ENCODE measurements around the gene IL9.

IL9 gene

GRCh38 chr5:135898651-135899050 lies 3.0 kb upstream of the IL9 start:
- no peak for DNase-seq
- in situ Hi-C loops (cut with HindIII; ENCODE audit: low pct_ligation_motif_present, low pct_unique_long_range_greater_than_20kb, low sequenced_read_pairs), result no loop called here

GRCh38 chr5:135894789-135895188 lies 852 bp downstream of the IL9 start:
- DNase-seq, result no peak
- in situ Hi-C loops (cut with HindIII; ENCODE audit: low pct_ligation_motif_present, low pct_unique_long_range_greater_than_20kb, low sequenced_read_pairs), result no loop called here

- DNase-seq, result no peak
- in situ Hi-C loops (cut with HindIII; ENCODE audit: low pct_ligation_motif_present, low pct_unique_long_range_greater_than_20kb, low sequenced_read_pairs), result no loop called here
Observed at GRCh38 chr5:135894276-135894675, 1.4 kb downstream of the IL9 start.

GRCh38 chr5:135891791-135892190 lies 3.9 kb downstream of the IL9 start:
- in situ Hi-C loops (cut with HindIII; ENCODE audit: low pct_ligation_motif_present, low pct_unique_long_range_greater_than_20kb, low sequenced_read_pairs), result no loop called here
- no peak for DNase-seq

GRCh38 chr5:135891268-135891667 lies 4.4 kb downstream of the IL9 start:
- in situ Hi-C loops (cut with HindIII; ENCODE audit: low pct_ligation_motif_present, low pct_unique_long_range_greater_than_20kb, low sequenced_read_pairs), result no loop called here
- DNase-seq, result no peak

- in situ Hi-C loops (cut with HindIII; ENCODE audit: low pct_ligation_motif_present, low pct_unique_long_range_greater_than_20kb, low sequenced_read_pairs), result no loop called here
- DNase-seq, result no peak
Observed at GRCh38 chr5:135890867-135891266, 4.8 kb downstream of the IL9 start.

GRCh38 chr5:135890296-135890695 lies 5.3 kb downstream of the IL9 start:
- DNase-seq, result no peak
- in situ Hi-C loops (cut with HindIII; ENCODE audit: low pct_ligation_motif_present, low pct_unique_long_range_greater_than_20kb, low sequenced_read_pairs), result no loop called here

GRCh38 chr5:135887881-135888614 lies 7.6 kb downstream of the IL9 start:
- no peak for DNase-seq
- in situ Hi-C loops (cut with HindIII; ENCODE audit: low pct_ligation_motif_present, low pct_unique_long_range_greater_than_20kb, low sequenced_read_pairs), result no loop called here

- in situ Hi-C loops (cut with HindIII; ENCODE audit: low pct_ligation_motif_present, low pct_unique_long_range_greater_than_20kb, low sequenced_read_pairs), result no loop called here
- DNase-seq, result peak; percentile 66
Observed at GRCh38 chr5:135887447-135887864, 8.2 kb downstream of the IL9 start.

- in situ Hi-C loops (cut with HindIII; ENCODE audit: low pct_ligation_motif_present, low pct_unique_long_range_greater_than_20kb, low sequenced_read_pairs), result no loop called here
- DNase-seq, result no peak
Observed at GRCh38 chr5:135886136-135886535, 9.5 kb downstream of the IL9 start.

GRCh38 chr5:135885031-135885430 lies 10.6 kb downstream of the IL9 start:
- in situ Hi-C loops (cut with HindIII; ENCODE audit: low pct_ligation_motif_present, low pct_unique_long_range_greater_than_20kb, low sequenced_read_pairs), result no loop called here
- no peak for DNase-seq

- DNase-seq, result no peak
- in situ Hi-C loops (cut with HindIII; ENCODE audit: low pct_ligation_motif_present, low pct_unique_long_range_greater_than_20kb, low sequenced_read_pairs), result no loop called here
Observed at GRCh38 chr5:135883441-135883840, 12.2 kb downstream of the IL9 start.

- no peak for DNase-seq
- in situ Hi-C loops (cut with HindIII; ENCODE audit: low pct_ligation_motif_present, low pct_unique_long_range_greater_than_20kb, low sequenced_read_pairs), result no loop called here
Observed at GRCh38 chr5:135883026-135883425, 12.6 kb downstream of the IL9 start.

GRCh38 chr5:135881819-135882218 lies 13.8 kb downstream of the IL9 start:
- in situ Hi-C loops (cut with HindIII; ENCODE audit: low pct_ligation_motif_present, low pct_unique_long_range_greater_than_20kb, low sequenced_read_pairs), result no loop called here
- no peak for DNase-seq

- in situ Hi-C loops (cut with HindIII; ENCODE audit: low pct_ligation_motif_present, low pct_unique_long_range_greater_than_20kb, low sequenced_read_pairs), result no loop called here
Observed at GRCh38 chr5:135881244-135881643, 14.4 kb downstream of the IL9 start.

GRCh38 chr5:135880801-135881200 lies 14.8 kb downstream of the IL9 start:
- in situ Hi-C loops (cut with HindIII; ENCODE audit: low pct_ligation_motif_present, low pct_unique_long_range_greater_than_20kb, low sequenced_read_pairs), result no loop called here
- DNase-seq, result no peak

More at GRCh38 chr5:135881244-135881643, 14.4 kb downstream of the IL9 start:
- no peak for DNase-seq

- in situ Hi-C loops (cut with HindIII; ENCODE audit: low pct_ligation_motif_present, low pct_unique_long_range_greater_than_20kb, low sequenced_read_pairs), result no loop called here
Observed at GRCh38 chr5:135880278-135880677, 15.4 kb downstream of the IL9 start.

GRCh38 chr5:135879591-135879990 lies 16.1 kb downstream of the IL9 start:
- in situ Hi-C loops (cut with HindIII; ENCODE audit: low pct_ligation_motif_present, low pct_unique_long_range_greater_than_20kb, low sequenced_read_pairs), result no loop called here

More at GRCh38 chr5:135880278-135880677, 15.4 kb downstream of the IL9 start:
- DNase-seq, result peak; percentile 40

GRCh38 chr5:135878156-135878620 lies 17.5 kb downstream of the IL9 start:
- DNase-seq, result peak; percentile 65
- in situ Hi-C loops (cut with HindIII; ENCODE audit: low pct_ligation_motif_present, low pct_unique_long_range_greater_than_20kb, low sequenced_read_pairs), result no loop called here

More at GRCh38 chr5:135879591-135879990, 16.1 kb downstream of the IL9 start:
- DNase-seq, result no peak

- in situ Hi-C loops (cut with HindIII; ENCODE audit: low pct_ligation_motif_present, low pct_unique_long_range_greater_than_20kb, low sequenced_read_pairs), result no loop called here
- no peak for DNase-seq
Observed at GRCh38 chr5:135877570-135878155, 18.0 kb downstream of the IL9 start.
